AML-193 (cell line): ENCODE results near the gene SMARCE1.

Source experiments
- DNase-seq, 2 experiments: peaks; one replicate each; lab custom pipeline; 2025; lab: John Stamatoyannopoulos, UW

The SMARCE1 gene

GRCh38 chr17:40645943-40646342 is 1.7 kb downstream of the SMARCE1 start:
- no peak for DNase-seq

GRCh38 chr17:40645291-40645690 is 2.3 kb downstream of the SMARCE1 start:
- DNase-seq, result no peak

GRCh38 chr17:40637931-40638330 is 9.7 kb downstream of the SMARCE1 start:
- DNase-seq, result no peak

- DNase-seq, result no peak
Measured at GRCh38 chr17:40633871-40634270, 13.7 kb downstream of the SMARCE1 start.

GRCh38 chr17:40632216-40632615 is 15.4 kb downstream of the SMARCE1 start:
- DNase-seq, result no peak

GRCh38 chr17:40629842-40630241 is 17.8 kb downstream of the SMARCE1 start:
- no peak for DNase-seq

GRCh38 chr17:40625311-40625710 is 22.3 kb downstream of the SMARCE1 start:
- DNase-seq, result no peak

GRCh38 chr17:40623419-40624210 is 24.0 kb downstream of the SMARCE1 start:
- no peak for DNase-seq

GRCh38 chr17:40622509-40622928 is 25.1 kb downstream of the SMARCE1 start:
- peak; percentile 6 to 36 for DNase-seq

- DNase-seq, result no peak
Measured at GRCh38 chr17:40621578-40621977, 26.0 kb downstream of the SMARCE1 start.

GRCh38 chr17:40621019-40621418 is 26.6 kb downstream of the SMARCE1 start:
- no peak for DNase-seq

GRCh38 chr17:40618754-40619625 is 28.6 kb downstream of the SMARCE1 start:
- no peak for DNase-seq

GRCh38 chr17:40617678-40618240 is 29.9 kb downstream of the SMARCE1 start:
- peak; percentile 19 to 25 for DNase-seq

GRCh38 chr17:40616592-40616991 is 31.0 kb downstream of the SMARCE1 start:
- no peak for DNase-seq

- DNase-seq, result no peak
Measured at GRCh38 chr17:40615841-40616476, 31.7 kb downstream of the SMARCE1 start.

- DNase-seq, result peak in 1 of 2 experiments; percentile 17
Measured at GRCh38 chr17:40615068-40615840, 32.4 kb downstream of the SMARCE1 start.

- no peak for DNase-seq
Measured at GRCh38 chr17:40614431-40615067, 33.1 kb downstream of the SMARCE1 start.

- DNase-seq, result no peak
Measured at GRCh38 chr17:40613467-40614154, 34.0 kb downstream of the SMARCE1 start.

- no peak for DNase-seq
Measured at GRCh38 chr17:40612599-40613244, 34.9 kb downstream of the SMARCE1 start.
